Panc1 (cell line): ENCODE measurements around the gene GPRC5B. TPM values are rescaled to one million over a fixed set of nuclear protein-coding genes. Genes with fewer than 3 reads are reported as not detected.

Source experiments
- ATAC-seq: fragments of 200-7000 bp; cut with Tn5 transposase; 2 replicates; pipeline ENCODE4 v1.9.1; 2020; ENCODE audit warnings: mild to moderate bottlenecking, moderate library complexity
- BruUV-seq: library from RNA; stranded (reverse); fragments of 400-500 nt; replicated peaks from 2 replicates; lab custom pipeline; 2021; lab: Mats Ljungman, UMichigan
- CTCF ChIA-PET: fragments of 300-600 bp; sonication (Branson Sonifier 250); formaldehyde crosslinking; loops from one replicate; lab custom pipeline; 2022; ENCODE audit warnings: antibody characterized with exemption; lab: Charles Lee
- POLR2A ChIA-PET: fragments of 300-600 bp; sonication (Branson Sonifier 250); formaldehyde crosslinking; loops from one replicate; lab custom pipeline; 2022; ENCODE audit warnings: antibody characterized with exemption; lab: Charles Lee
- DNase-seq: peaks from one replicate; pipeline ENCODE4 v3.0.0-alpha.2; 2010; ENCODE audit warnings: low read depth, low spot score
- H3K27ac ChIP-seq: 2 replicates; pipeline ENCODE4 v1.5.1; 2011; ENCODE audit warnings: mild to moderate bottlenecking, low read length, inconsistent platforms
- H3K27me3 ChIP-seq: fragments of 200-500 bp; sonication (Bioruptor generic); 2 replicates; pipeline ENCODE4 v1.6.0; 2014; ENCODE audit warnings: low read length, inconsistent platforms; ENCODE audit not compliant: control insufficient read depth, insufficient read depth
- H3K36me3 ChIP-seq: fragments of 200-500 bp; sonication (Bioruptor generic); 2 replicates; pipeline ENCODE4 v1.5.1; 2014; ENCODE audit warnings: inconsistent platforms, mild to moderate bottlenecking, low read length, moderate library complexity; ENCODE audit not compliant: control insufficient read depth, insufficient read depth
- H3K4me1 ChIP-seq: 2 replicates; pipeline ENCODE4 v1.5.1; 2011; ENCODE audit warnings: inconsistent platforms, mild to moderate bottlenecking, low read length, moderate library complexity; ENCODE audit not compliant: control insufficient read depth, insufficient read depth
- H3K4me3 ChIP-seq, 2 experiments: 2 replicates each; pipeline ENCODE4 v1.5.1; 2011 to 2012; ENCODE audit warnings: low read depth in 2 of 2, low read length in 2 of 2, mild to moderate bottlenecking in 2 of 2, inconsistent platforms in 1 of 2, moderate library complexity in 1 of 2
- H3K9me3 ChIP-seq: fragments of 200-500 bp; sonication (Bioruptor generic); 2 replicates; pipeline ENCODE4 v1.5.1; 2014; ENCODE audit warnings: low read depth, mild to moderate bottlenecking, inconsistent platforms, low read length, moderate library complexity; ENCODE audit not compliant: control insufficient read depth, insufficient read depth
- POLR2AphosphoS5 ChIP-seq: IDR thresholded peaks from 2 replicates; pipeline ENCODE4 v1.6.1; 2012; ENCODE audit warnings: mild to moderate bottlenecking, low read depth, low read length, moderate library complexity
- SIN3A ChIP-seq: IDR thresholded peaks from 2 replicates; pipeline ENCODE4 v1.6.1; 2012; ENCODE audit warnings: low read depth, mild to moderate bottlenecking, low read length, moderate library complexity, borderline replicate concordance; ENCODE audit not compliant: insufficient read depth
- TCF7L2 ChIP-seq: IDR thresholded peaks from 2 replicates; pipeline ENCODE4 v1.6.1; 2011; ENCODE audit warnings: mild to moderate bottlenecking, low read depth, low read length, inconsistent platforms
- in situ Hi-C: cut with HindIII; loops from 2 replicates; pipeline ENCODE4 v1.10.0; 2016; ENCODE audit warnings: low sequenced_read_pairs, low pct_unique_long_range_greater_than_20kb
- intact Hi-C: fragments of 100-400 bp; cut with micrococcal nuclease; formaldehyde crosslinking; loops from one replicate; pipeline ENCODE4 v1.10.0; 2022; ENCODE audit not compliant: unreplicated experiment
- total RNA-seq: library from RNA; stranded (reverse); gene quantifications from one replicate; pipeline ENCODE4 v1.2.1, GENCODE V29; 2021; ENCODE audit not compliant: unreplicated experiment
- TF ChIP-seq, protein P1 (sequence below), 2 experiments: IDR thresholded peaks; 2 replicates each; pipeline ENCODE4 v1.6.1; 2011 to 2012; ENCODE audit warnings: low read depth in 2 of 2, control low read depth in 1 of 2, low read length in 1 of 2, mild to moderate bottlenecking in 1 of 2, moderate library complexity in 1 of 2; ENCODE audit not compliant: insufficient read depth in 1 of 2
- TF ChIP-seq, protein P2 (sequence below): fragments of 450-650 bp; IDR thresholded peaks from 2 replicates; pipeline ENCODE4 v1.5.1; 2017; ENCODE audit warnings: mild to moderate bottlenecking

Gene GPRC5B
- total RNA-seq, 1 experiment from 2014 or later = 10.4 TPM

DNA sequence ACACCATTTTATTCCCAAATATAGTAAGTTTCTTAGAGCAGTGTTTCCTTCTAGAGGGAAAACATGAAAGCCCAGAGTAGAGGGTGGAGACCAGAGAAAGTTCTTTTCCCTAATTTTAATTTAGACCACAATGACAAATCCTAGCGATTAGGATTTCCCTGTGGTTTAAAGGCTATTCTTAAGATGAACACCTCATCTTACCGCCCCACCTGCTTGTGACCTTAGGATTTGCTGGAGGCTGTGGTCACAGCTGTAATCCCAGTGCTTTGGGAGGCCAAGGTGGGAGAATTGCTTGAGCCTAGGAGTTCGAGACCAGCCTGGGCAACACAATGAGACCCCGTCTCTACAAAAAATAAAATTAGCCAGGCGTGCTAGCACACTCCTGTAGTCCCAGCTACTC lies 51.1 kb downstream of the GPRC5B start:
- no peaks in the 10 kb centered on the region for H3K36me3 ChIP-seq
- H3K9me3 ChIP-seq = no peaks in the 10 kb centered on the region
- H3K4me1 ChIP-seq = no peaks in the 10 kb centered on the region
- no peaks in the 10 kb centered on the region for H3K27me3 ChIP-seq
- in situ Hi-C loops (no loop called here), intact Hi-C loops (no loop called here)
- CTCF ChIA-PET = no interaction called here
- no peak overlapping the region for H3K4me3 ChIP-seq
- no TSS peak for BruUV-seq
- ATAC-seq = no peak
- TF ChIP-seq TCF7L2 (no peak), POLR2AphosphoS5 (no peak)
- TF ChIP-seq, protein P1, sequence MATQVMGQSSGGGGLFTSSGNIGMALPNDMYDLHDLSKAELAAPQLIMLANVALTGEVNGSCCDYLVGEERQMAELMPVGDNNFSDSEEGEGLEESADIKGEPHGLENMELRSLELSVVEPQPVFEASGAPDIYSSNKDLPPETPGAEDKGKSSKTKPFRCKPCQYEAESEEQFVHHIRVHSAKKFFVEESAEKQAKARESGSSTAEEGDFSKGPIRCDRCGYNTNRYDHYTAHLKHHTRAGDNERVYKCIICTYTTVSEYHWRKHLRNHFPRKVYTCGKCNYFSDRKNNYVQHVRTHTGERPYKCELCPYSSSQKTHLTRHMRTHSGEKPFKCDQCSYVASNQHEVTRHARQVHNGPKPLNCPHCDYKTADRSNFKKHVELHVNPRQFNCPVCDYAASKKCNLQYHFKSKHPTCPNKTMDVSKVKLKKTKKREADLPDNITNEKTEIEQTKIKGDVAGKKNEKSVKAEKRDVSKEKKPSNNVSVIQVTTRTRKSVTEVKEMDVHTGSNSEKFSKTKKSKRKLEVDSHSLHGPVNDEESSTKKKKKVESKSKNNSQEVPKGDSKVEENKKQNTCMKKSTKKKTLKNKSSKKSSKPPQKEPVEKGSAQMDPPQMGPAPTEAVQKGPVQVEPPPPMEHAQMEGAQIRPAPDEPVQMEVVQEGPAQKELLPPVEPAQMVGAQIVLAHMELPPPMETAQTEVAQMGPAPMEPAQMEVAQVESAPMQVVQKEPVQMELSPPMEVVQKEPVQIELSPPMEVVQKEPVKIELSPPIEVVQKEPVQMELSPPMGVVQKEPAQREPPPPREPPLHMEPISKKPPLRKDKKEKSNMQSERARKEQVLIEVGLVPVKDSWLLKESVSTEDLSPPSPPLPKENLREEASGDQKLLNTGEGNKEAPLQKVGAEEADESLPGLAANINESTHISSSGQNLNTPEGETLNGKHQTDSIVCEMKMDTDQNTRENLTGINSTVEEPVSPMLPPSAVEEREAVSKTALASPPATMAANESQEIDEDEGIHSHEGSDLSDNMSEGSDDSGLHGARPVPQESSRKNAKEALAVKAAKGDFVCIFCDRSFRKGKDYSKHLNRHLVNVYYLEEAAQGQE (IDR thresholded peaks at IDR 0.05; ENCODE audit: insufficient read depth in 1 of 2, low read depth in 2 of 2, low read length in 1 of 2) = no peak
- TF ChIP-seq, protein P2, sequence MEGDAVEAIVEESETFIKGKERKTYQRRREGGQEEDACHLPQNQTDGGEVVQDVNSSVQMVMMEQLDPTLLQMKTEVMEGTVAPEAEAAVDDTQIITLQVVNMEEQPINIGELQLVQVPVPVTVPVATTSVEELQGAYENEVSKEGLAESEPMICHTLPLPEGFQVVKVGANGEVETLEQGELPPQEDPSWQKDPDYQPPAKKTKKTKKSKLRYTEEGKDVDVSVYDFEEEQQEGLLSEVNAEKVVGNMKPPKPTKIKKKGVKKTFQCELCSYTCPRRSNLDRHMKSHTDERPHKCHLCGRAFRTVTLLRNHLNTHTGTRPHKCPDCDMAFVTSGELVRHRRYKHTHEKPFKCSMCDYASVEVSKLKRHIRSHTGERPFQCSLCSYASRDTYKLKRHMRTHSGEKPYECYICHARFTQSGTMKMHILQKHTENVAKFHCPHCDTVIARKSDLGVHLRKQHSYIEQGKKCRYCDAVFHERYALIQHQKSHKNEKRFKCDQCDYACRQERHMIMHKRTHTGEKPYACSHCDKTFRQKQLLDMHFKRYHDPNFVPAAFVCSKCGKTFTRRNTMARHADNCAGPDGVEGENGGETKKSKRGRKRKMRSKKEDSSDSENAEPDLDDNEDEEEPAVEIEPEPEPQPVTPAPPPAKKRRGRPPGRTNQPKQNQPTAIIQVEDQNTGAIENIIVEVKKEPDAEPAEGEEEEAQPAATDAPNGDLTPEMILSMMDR = no peak
- POLR2A ChIA-PET = no interaction called here
- no peak overlapping the region for H3K27ac ChIP-seq
- DNase-seq = no peak

DNA sequence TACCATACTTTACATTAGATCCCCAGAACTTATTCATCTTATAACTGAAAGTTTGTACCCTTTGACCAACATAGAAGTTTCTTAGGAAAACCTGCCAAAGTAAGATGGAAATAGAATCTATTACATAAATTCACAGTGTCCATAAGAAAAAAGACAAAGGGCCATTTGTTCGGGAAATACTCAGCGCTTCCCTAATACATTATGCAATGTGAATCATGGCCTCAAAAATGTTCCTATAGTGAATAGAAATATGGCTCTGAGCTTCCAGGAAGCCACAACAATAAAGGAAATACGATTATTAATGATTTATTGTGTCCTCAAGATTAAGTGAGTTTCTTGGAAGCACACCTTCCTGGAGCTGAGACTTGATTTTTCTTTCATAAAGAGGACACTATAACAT lies 51.5 kb downstream of the GPRC5B start:
- no peaks in the 10 kb centered on the region for H3K9me3 ChIP-seq
- TF ChIP-seq, protein P2 = no peak
- TF ChIP-seq, protein P1 (IDR thresholded peaks at IDR 0.05; ENCODE audit: insufficient read depth in 1 of 2, low read depth in 2 of 2, low read length in 1 of 2) = no peak
- TF ChIP-seq SIN3A (no peak), TCF7L2 (no peak), POLR2AphosphoS5 (no peak)
- intact Hi-C loops = no loop called here
- H3K4me1 ChIP-seq = no peaks in the 10 kb centered on the region
- in situ Hi-C loops = no loop called here
- H3K36me3 ChIP-seq = no peaks in the 10 kb centered on the region
- BruUV-seq = no TSS peak
- no peak overlapping the region for H3K27ac ChIP-seq
- ChIA-PET POLR2A (no interaction called here), CTCF (no interaction called here)
- no peaks in the 10 kb centered on the region for H3K27me3 ChIP-seq
- ATAC-seq (no peak), DNase-seq (no peak)
- no peak overlapping the region for H3K4me3 ChIP-seq
